CD4-positive, alpha-beta memory T cell (primary cell): ENCODE measurements around the gene KRCC1. TPM values are rescaled to one million over a fixed set of nuclear protein-coding genes. Genes with fewer than 3 reads are reported as not detected.

ENCODE experiments used
- CTCF ChIA-PET: fragments of 350-600 bp; sonication (Branson Sonifier 250); formaldehyde crosslinking; loops from one replicate; lab custom pipeline; 2021; ENCODE audit warnings: inconsistent platforms; ENCODE audit not compliant: partially characterized antibody; lab: Charles Lee
- POLR2A ChIA-PET: fragments of 350-600 bp; sonication (Branson Sonifier 250); formaldehyde crosslinking; loops from one replicate; lab custom pipeline; 2021; ENCODE audit not compliant: partially characterized antibody; lab: Charles Lee
- DNase-seq, 5 donors: peaks; one replicate each; pipeline versions ENCODE4 v3.0.0 to v3.0.0-alpha.2; 2020 to 2022; ENCODE audit warnings: mixed read lengths in 1 of 5
- H3K27ac ChIP-seq: one replicate; pipeline ENCODE4 v1.7.0; 2013; ENCODE audit warnings: low read depth, low read length
- H3K27me3 ChIP-seq: 2 replicates; pipeline ENCODE4 v1.7.0; 2013; ENCODE audit warnings: mild to moderate bottlenecking, low read length, moderate library complexity; ENCODE audit not compliant: insufficient read depth
- H3K36me3 ChIP-seq: 2 replicates; pipeline ENCODE4 v1.7.0; 2013; ENCODE audit warnings: mild to moderate bottlenecking, low read length, moderate library complexity; ENCODE audit not compliant: insufficient read depth
- H3K4me1 ChIP-seq: 2 replicates; pipeline ENCODE4 v1.7.0; 2013; ENCODE audit warnings: mild to moderate bottlenecking, low read length, moderate library complexity; ENCODE audit not compliant: insufficient read depth
- H3K4me3 ChIP-seq, 2 donors: one replicate each; pipeline ENCODE4 v1.7.0; 2013; ENCODE audit warnings: low read length in 2 of 2, mild to moderate bottlenecking in 1 of 2
- H3K9me3 ChIP-seq, 2 donors: one replicate each; pipeline ENCODE4 v1.7.0; 2013; ENCODE audit warnings: low read length in 2 of 2, control low read depth in 1 of 2; ENCODE audit not compliant: control insufficient read depth in 1 of 2
- H3K27ac Mint-ChIP-seq, 7 donors: one replicate each; pipeline ENCODE4 v1.8.0; 2020 to 2021; ENCODE audit warnings: mixed read lengths in 7 of 7, mild to moderate bottlenecking in 6 of 7, inconsistent platforms in 3 of 7, moderate library complexity in 3 of 7
- H3K27me3 Mint-ChIP-seq, 2 donors: one replicate each; pipeline ENCODE4 v1.8.0; 2020 to 2021; ENCODE audit warnings: mixed read lengths in 2 of 2
- H3K36me3 Mint-ChIP-seq, 2 donors: one replicate each; pipeline ENCODE4 v1.8.0; 2020 to 2021; ENCODE audit warnings: mixed read lengths in 2 of 2, inconsistent platforms in 1 of 2, mild to moderate bottlenecking in 1 of 2
- H3K4me1 Mint-ChIP-seq, 4 donors: one replicate each; pipeline ENCODE4 v1.8.0; 2020 to 2021; ENCODE audit warnings: mixed read lengths in 4 of 4, mild to moderate bottlenecking in 1 of 4
- H3K4me3 Mint-ChIP-seq, 8 donors: one replicate each; pipeline ENCODE4 v1.8.0; 2020 to 2021; ENCODE audit warnings: mixed read lengths in 8 of 8, mild to moderate bottlenecking in 7 of 8, moderate library complexity in 6 of 8, inconsistent platforms in 3 of 8
- H3K9me3 Mint-ChIP-seq, 8 donors: one replicate each; pipeline ENCODE4 v1.8.0; 2020 to 2021; ENCODE audit warnings: mixed read lengths in 8 of 8, mild to moderate bottlenecking in 5 of 8, inconsistent platforms in 3 of 8, moderate library complexity in 1 of 8
- intact Hi-C: fragments of 100-400 bp; cut with micrococcal nuclease; formaldehyde crosslinking; loops from one replicate; pipeline ENCODE4 v1.15.1; 2023
- polyA plus RNA-seq, 2 donors: library from polyadenylated mRNA; unstranded; fragments of 300-500 nt; fragmentation: Illumina TruSeq; gene quantifications; one replicate each; pipeline ENCODE4 v1.2.3, GENCODE V29; 2021
- total RNA-seq, 2 experiments: library from RNA; stranded (reverse); gene quantifications; one replicate each; pipeline ENCODE4 v1.2.3, GENCODE V29; 2021

Gene KRCC1
- total and polyA plus RNA-seq, 4 experiments from 2014 or later = 32.3 to 40.1 (median 36.5) TPM

DNA sequence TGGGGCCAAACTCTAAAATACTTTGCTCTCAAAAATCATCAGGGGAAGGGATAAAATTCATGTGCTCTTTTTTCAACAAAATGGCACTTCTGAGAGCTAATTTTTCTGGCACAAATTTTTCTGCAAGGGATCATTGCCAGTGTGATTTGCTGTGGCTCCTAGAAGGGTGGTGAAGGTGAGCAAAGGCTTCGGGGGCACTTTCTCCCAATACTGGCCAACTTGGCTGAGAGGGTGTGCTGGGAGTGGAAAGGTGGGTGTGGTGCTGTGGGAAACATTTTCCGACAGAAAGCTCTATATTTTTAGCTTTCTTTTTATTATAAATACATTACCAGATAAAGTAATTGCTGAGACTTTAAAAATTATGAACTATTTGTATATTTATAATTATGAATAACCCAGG is 12.5 kb upstream of the KRCC1 start:
- intact Hi-C loops = no loop called here
- ChIA-PET CTCF (interaction anchor here (2.0 kb wide), 1 partner anchor 8 kb away, joined by 11 read pairs; no protein-coding TSS in a partner anchor), POLR2A (no interaction called here)

GRCh38 chr2:88067598-88067997 is 12.0 kb upstream of the KRCC1 start, which contains the start of gene SMYD1:
TSS of gene SMYD1 (plus strand) at chr2:88067825. CDS start at chr2:88067865, 40 bp downstream.
- no peaks in the 10 kb centered on the region for H3K27me3 ChIP-seq
- H3K27ac ChIP-seq = no peak within 1 kb of the TSS
- no peaks in the 10 kb centered on the region for H3K9me3 ChIP-seq
- DNase-seq = no peak
- CTCF ChIA-PET = no interaction called here
- peak within 1 kb of the TSS in 1 of 7 donors; percentile 46 for H3K27ac Mint-ChIP-seq
- no peaks in the 10 kb centered on the region for H3K36me3 Mint-ChIP-seq
- H3K4me3 Mint-ChIP-seq = no peak within 1 kb of the TSS
- H3K4me1 ChIP-seq = no peaks in the 10 kb centered on the region
- H3K4me3 ChIP-seq = no peak within 1 kb of the TSS
- no peaks in the 10 kb centered on the region for H3K27me3 Mint-ChIP-seq
- no peaks in the 10 kb centered on the region for H3K36me3 ChIP-seq
- intact Hi-C loops = no loop called here
- no peaks in the 10 kb centered on the region for H3K4me1 Mint-ChIP-seq
- POLR2A ChIA-PET = no interaction called here
- H3K9me3 Mint-ChIP-seq = no peaks in the 10 kb centered on the region

More for the DNA sequence above, 12.5 kb upstream of the KRCC1 start:
- Mint-ChIP-seq H3K4me1 (no peaks in the 10 kb centered on the region), H3K27me3 (no peaks in the 10 kb centered on the region), H3K36me3 (no peaks in the 10 kb centered on the region), H3K4me3 (no peak overlapping the region), H3K9me3 (peaks cover 0 to 2% (median 0%) of the 10 kb centered on the region in 8 donors), H3K27ac (peak overlapping the region in 1 of 7 donors; percentile 46)
- Histone ChIP-seq H3K27me3 (no peaks in the 10 kb centered on the region), H3K9me3 (no peaks in the 10 kb centered on the region), H3K27ac (no peak overlapping the region), H3K4me1 (no peaks in the 10 kb centered on the region), H3K4me3 (no peak overlapping the region), H3K36me3 (no peaks in the 10 kb centered on the region)
- DNase-seq = no peak

GRCh38 chr2:88067189-88067588 is 11.6 kb upstream of the KRCC1 start:
- Histone ChIP-seq H3K9me3 (no peaks in the 10 kb centered on the region), H3K4me1 (no peaks in the 10 kb centered on the region), H3K27me3 (no peaks in the 10 kb centered on the region), H3K27ac (no peak overlapping the region), H3K36me3 (no peaks in the 10 kb centered on the region), H3K4me3 (no peak overlapping the region)
- intact Hi-C loops = no loop called here
- Mint-ChIP-seq H3K9me3 (no peaks in the 10 kb centered on the region), H3K27me3 (no peaks in the 10 kb centered on the region), H3K36me3 (no peaks in the 10 kb centered on the region), H3K4me1 (no peaks in the 10 kb centered on the region), H3K27ac (no peak overlapping the region), H3K4me3 (no peak overlapping the region)
- no peak for DNase-seq
- CTCF ChIA-PET = no interaction called here
- POLR2A ChIA-PET = no interaction called here

DNA sequence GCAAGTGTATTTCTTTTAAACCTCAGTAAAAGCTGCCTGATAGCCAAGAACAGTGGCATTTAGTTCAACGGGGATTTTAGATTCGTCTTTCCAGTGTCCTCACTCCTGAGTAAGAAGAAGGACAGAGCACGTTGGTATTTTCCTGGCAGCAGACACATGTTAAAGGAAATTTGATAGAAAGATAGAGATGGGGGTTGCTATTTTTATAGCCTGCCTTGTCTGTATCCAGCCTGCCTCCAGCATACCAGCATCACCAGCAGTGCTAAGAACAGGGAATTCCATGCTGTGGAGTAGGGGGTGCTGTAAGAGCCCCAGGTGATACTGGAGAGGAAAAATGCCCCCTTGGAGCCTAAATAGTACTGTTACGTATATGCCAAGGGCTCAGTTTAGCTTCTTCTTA is 11.0 kb upstream of the KRCC1 start:
- H3K4me1 Mint-ChIP-seq = no peaks in the 10 kb centered on the region
- DNase-seq = no peak
- Histone ChIP-seq H3K4me3 (no peak overlapping the region), H3K9me3 (no peaks in the 10 kb centered on the region), H3K36me3 (no peaks in the 10 kb centered on the region), H3K27ac (no peak overlapping the region), H3K27me3 (no peaks in the 10 kb centered on the region), H3K4me1 (no peaks in the 10 kb centered on the region)
- ChIA-PET POLR2A (no interaction called here), CTCF (interaction anchor here (1.6 kb wide), 1 partner anchor 18 kb away, joined by 3 read pairs; no protein-coding TSS in a partner anchor)
- no peaks in the 10 kb centered on the region for H3K36me3 Mint-ChIP-seq
- H3K4me3 Mint-ChIP-seq = no peak overlapping the region
- no peaks in the 10 kb centered on the region for H3K9me3 Mint-ChIP-seq
- H3K27me3 Mint-ChIP-seq = no peaks in the 10 kb centered on the region
- intact Hi-C loops = no loop called here
- no peak overlapping the region for H3K27ac Mint-ChIP-seq

GRCh38 chr2:88061295-88061694 is 5.7 kb upstream of the KRCC1 start:
- Mint-ChIP-seq H3K36me3 (no peaks in the 10 kb centered on the region), H3K27me3 (no peaks in the 10 kb centered on the region), H3K9me3 (no peaks in the 10 kb centered on the region), H3K4me1 (peaks cover 3 to 5% (median 4%) of the 10 kb centered on the region in 4 donors), H3K27ac (no peak overlapping the region), H3K4me3 (no peak overlapping the region)
- ChIA-PET CTCF (interaction anchor here (0.6 to 4.1 kb wide), 22 partner anchors 8 to 610 kb away, joined by 3 to 116 read pairs (median 5); partner anchors contain the start of gene THNSL2), POLR2A (interaction anchor here (1.4 to 1.5 kb wide), 2 partner anchors 45 to 98 kb away, joined by 5 to 8 read pairs; partner anchors contain the start of gene RNU2-63P)
- H3K27me3 ChIP-seq = no peaks in the 10 kb centered on the region
- no peak overlapping the region for H3K4me3 ChIP-seq
- no peak for DNase-seq
- H3K27ac ChIP-seq = no peak overlapping the region
- H3K9me3 ChIP-seq = no peaks in the 10 kb centered on the region
- peaks cover under 1% of the 10 kb centered on the region for H3K4me1 ChIP-seq
- no peaks in the 10 kb centered on the region for H3K36me3 ChIP-seq
- intact Hi-C loops = no loop called here

DNA sequence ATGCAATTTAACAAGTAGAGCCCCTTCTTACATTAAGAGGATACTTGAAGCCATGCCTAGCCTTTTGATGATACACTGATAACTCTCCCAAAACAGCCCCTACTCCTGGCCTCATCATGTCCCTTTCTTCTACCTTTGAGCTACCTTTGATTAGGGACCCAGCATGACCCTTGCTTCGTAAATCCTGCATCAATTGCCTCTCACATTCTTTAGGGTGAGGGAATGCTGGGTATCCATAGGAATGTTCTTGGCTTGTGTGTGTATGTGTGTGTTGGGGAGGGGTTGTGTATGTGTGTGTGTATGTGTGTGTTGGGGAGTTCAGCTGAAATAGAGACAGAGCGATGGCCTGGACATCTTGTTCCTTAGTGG is 5.3 kb upstream of the KRCC1 start:
- no peaks in the 10 kb centered on the region for H3K9me3 Mint-ChIP-seq
- H3K27me3 ChIP-seq = no peaks in the 10 kb centered on the region
- no peaks in the 10 kb centered on the region for H3K36me3 ChIP-seq
- H3K4me3 ChIP-seq = no peak overlapping the region
- H3K4me1 Mint-ChIP-seq = peaks cover 7 to 10% (median 8%) of the 10 kb centered on the region in 4 donors
- intact Hi-C loops = loop anchor here (1.0 kb wide), 1 partner anchor 99 kb away; no protein-coding TSS in a partner anchor
- no peak for DNase-seq
- H3K27ac ChIP-seq = no peak overlapping the region
- CTCF ChIA-PET = interaction anchor here (0.6 to 4.1 kb wide), 38 partner anchors 8 to 611 kb away, joined by 3 to 116 read pairs (median 4); partner anchors contain the start of gene THNSL2
- POLR2A ChIA-PET = interaction anchor here (1.2 to 1.5 kb wide), 3 partner anchors 12 to 99 kb away, joined by 3 to 8 read pairs (median 5); partner anchors contain the start of gene RNU2-63P
- H3K36me3 Mint-ChIP-seq = no peaks in the 10 kb centered on the region
- no peak overlapping the region for H3K27ac Mint-ChIP-seq
- H3K9me3 ChIP-seq = no peaks in the 10 kb centered on the region
- H3K4me3 Mint-ChIP-seq = no peak overlapping the region
- peaks cover 4% of the 10 kb centered on the region for H3K4me1 ChIP-seq
- H3K27me3 Mint-ChIP-seq = no peaks in the 10 kb centered on the region

GRCh38 chr2:88059979-88060906 is 4.7 kb upstream of the KRCC1 start:
- CTCF ChIA-PET = interaction anchor here (0.6 to 4.1 kb wide), 50 partner anchors 9 to 1451 kb away, joined by 3 to 116 read pairs (median 4); no protein-coding TSS in a partner anchor
- POLR2A ChIA-PET = interaction anchor here (1.2 to 1.5 kb wide), 3 partner anchors 11 to 100 kb away, joined by 3 to 8 read pairs (median 5); partner anchors contain the start of gene RNU2-63P

More at GRCh38 chr2:88059979-88060906, 4.7 kb upstream of the KRCC1 start:
- no peak overlapping the region for H3K4me3 Mint-ChIP-seq
- intact Hi-C loops = loop anchor here (1.0 kb wide), 1 partner anchor 100 kb away; no protein-coding TSS in a partner anchor
- Histone ChIP-seq H3K4me3 (no peak overlapping the region), H3K9me3 (no peaks in the 10 kb centered on the region), H3K36me3 (no peaks in the 10 kb centered on the region), H3K4me1 (peaks cover 6% of the 10 kb centered on the region), H3K27ac (no peak overlapping the region), H3K27me3 (no peaks in the 10 kb centered on the region)
- H3K4me1 Mint-ChIP-seq = peaks cover 9 to 14% (median 10%) of the 10 kb centered on the region in 4 donors
- no peaks in the 10 kb centered on the region for H3K9me3 Mint-ChIP-seq
- no peaks in the 10 kb centered on the region for H3K27me3 Mint-ChIP-seq
- peaks cover 0 to under 1% of the 10 kb centered on the region in 2 donors for H3K36me3 Mint-ChIP-seq
- no peak overlapping the region for H3K27ac Mint-ChIP-seq
- DNase-seq = peak in 4 of 5 donors; percentile 51 to 54 (median 53)
